Measurements from ENCODE around the gene ATP13A2.
"Not testable (repeated sequence)": the region's sequence is repeated elsewhere in the genome, so short reads cannot be mapped to it uniquely, and the experiment has no call there.

The ATP13A2 gene

DNA sequence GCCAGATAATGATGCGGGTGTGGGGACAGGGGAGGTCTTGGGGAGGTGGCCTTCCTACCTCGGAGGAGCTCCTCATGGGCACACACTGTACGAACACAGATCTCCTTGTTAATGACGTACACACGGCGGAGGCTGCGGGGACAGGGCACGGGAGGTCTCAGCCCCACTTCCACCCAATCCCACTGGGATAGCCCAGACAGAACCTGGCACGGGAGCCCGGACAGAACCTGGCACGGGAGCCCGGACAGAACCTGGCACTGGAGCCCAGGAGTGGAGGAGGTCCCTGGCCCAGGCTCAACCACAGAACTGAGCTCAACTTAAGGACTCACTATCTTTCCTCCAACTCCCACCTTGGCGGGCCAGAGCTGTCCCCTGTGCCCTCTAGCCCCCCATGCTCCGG, 36.5 kb downstream of the ATP13A2 start:
- intact Hi-C loops (cut with micrococcal nuclease) = no loop called here
- Mint-ChIP-seq H3K4me1 (ENCODE audit: low read depth) (peaks cover 6% of the 10 kb centered on the region), H3K9me3 (no peaks in the 10 kb centered on the region), H3K36me3 (ENCODE audit: low read depth) (peaks cover 13% of the 10 kb centered on the region), H3K4me3 (no peak overlapping the region), H3K27ac (no peak overlapping the region), H3K27me3 (peaks cover 25% of the 10 kb centered on the region)

- H3K27ac Mint-ChIP-seq = no peak overlapping the region
- H3K4me3 Mint-ChIP-seq = no peak overlapping the region
- H3K36me3 Mint-ChIP-seq (ENCODE audit: low read depth) = peaks cover 30% of the 10 kb centered on the region
- intact Hi-C loops (cut with micrococcal nuclease) = no loop called here
- H3K9me3 Mint-ChIP-seq = no peaks in the 10 kb centered on the region
- H3K4me1 Mint-ChIP-seq (ENCODE audit: low read depth) = no peaks in the 10 kb centered on the region
- H3K27me3 Mint-ChIP-seq = peaks cover 5% of the 10 kb centered on the region
Observed at GRCh38 chr1:16973215-16973614, 38.5 kb downstream of the ATP13A2 start.

- H3K36me3 Mint-ChIP-seq (ENCODE audit: low read depth) = peaks cover 36% of the 10 kb centered on the region
- intact Hi-C loops (cut with micrococcal nuclease) = no loop called here
- no peaks in the 10 kb centered on the region for H3K9me3 Mint-ChIP-seq
- no peak overlapping the region for H3K4me3 Mint-ChIP-seq
- no peaks in the 10 kb centered on the region for H3K4me1 Mint-ChIP-seq (ENCODE audit: low read depth)
- H3K27ac Mint-ChIP-seq = no peak overlapping the region
- H3K27me3 Mint-ChIP-seq = no peaks in the 10 kb centered on the region
Observed at GRCh38 chr1:16972189-16972895, 39.4 kb downstream of the ATP13A2 start.

DNA sequence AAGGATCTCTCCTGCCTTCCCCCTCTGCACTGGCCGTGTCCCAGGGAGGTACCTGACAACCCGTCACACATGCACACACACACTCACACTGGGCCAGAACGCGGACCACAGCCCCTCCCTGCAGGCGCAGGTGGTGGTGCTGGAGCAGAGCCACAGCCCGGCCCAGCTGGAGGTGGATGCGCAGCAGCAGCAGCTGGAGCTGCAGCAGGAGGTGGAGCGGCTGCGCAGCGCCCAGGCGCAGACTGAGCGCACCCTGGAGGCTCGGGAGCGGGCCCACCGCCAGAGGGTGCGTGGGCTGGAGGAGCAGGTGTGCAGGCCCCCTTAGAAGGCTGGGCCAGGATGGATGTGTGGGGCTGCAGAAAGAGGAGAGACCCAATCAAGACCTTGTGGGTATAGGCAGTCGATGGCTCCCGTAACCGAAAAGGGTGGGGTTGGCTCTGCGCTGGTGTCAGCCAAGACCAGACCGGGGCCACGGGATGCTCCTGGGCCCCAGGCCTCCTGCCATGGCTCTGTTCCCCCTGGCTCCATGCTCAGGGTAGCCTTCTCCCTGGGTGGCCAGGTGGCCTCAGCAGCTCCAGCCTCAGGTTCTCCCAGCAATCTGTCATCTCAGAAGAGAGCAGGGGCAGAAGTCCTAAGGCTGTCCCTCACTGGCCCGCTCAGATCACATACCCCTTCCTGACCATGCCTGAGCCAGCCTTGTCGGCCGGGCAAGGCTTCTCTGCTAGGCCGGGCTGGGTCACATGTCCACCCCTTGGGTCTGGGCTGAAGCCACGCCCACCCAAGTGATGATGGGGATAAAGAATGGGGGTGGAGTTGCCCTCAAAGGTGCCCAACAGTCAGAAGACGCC, 40.2 kb downstream of the ATP13A2 start:
- Mint-ChIP-seq H3K36me3 (ENCODE audit: low read depth) (peaks cover 43% of the 10 kb centered on the region), H3K9me3 (no peaks in the 10 kb centered on the region), H3K27me3 (no peaks in the 10 kb centered on the region), H3K4me3 (no peak overlapping the region), H3K4me1 (ENCODE audit: low read depth) (no peaks in the 10 kb centered on the region), H3K27ac (no peak overlapping the region)
- intact Hi-C loops (cut with micrococcal nuclease) = no loop called here

DNA sequence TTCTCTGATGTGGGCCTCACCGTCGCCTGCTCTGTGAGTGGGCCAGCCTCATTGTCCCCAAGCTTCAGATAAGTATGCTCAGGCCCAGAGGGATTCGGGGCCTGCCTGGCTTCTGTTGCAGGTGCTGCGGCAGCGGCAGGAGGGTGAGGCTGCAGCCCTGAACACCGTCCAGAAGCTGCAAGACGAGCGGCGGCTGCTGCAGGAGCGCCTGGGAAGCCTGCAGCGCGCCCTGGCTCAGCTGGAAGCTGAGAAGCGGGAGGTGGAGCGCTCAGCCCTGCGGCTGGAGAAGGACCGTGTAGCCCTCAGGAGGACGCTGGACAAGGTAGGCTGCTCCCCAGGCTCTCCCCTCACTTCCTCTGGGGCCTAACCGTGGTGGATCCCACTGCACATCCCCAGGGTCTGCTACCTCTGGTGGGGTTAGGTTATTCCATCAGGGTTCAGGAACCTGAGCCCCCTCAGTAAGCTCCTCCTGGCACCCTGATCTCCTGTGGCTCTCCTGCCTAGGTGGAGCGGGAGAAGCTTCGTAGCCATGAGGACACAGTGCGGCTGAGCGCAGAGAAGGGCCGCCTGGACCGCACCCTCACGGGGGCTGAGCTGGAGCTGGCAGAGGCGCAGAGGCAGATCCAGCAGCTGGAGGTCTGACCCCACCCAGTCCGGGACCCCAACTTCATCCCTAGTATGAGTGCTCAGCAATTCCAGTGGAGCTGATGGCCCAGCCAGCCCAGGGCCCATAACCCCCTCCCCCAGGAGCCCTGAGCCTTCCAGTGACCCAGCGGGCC, 41.4 kb downstream of the ATP13A2 start:
- Mint-ChIP-seq H3K9me3 (no peaks in the 10 kb centered on the region), H3K27ac (no peak overlapping the region), H3K36me3 (ENCODE audit: low read depth) (peaks cover 55% of the 10 kb centered on the region), H3K4me1 (ENCODE audit: low read depth) (no peaks in the 10 kb centered on the region), H3K4me3 (no peak overlapping the region), H3K27me3 (no peaks in the 10 kb centered on the region)
- intact Hi-C loops (cut with micrococcal nuclease) = no loop called here

- intact Hi-C loops (cut with micrococcal nuclease) = no loop called here
- no peak overlapping the region for H3K4me3 Mint-ChIP-seq
- no peaks in the 10 kb centered on the region for H3K9me3 Mint-ChIP-seq
- H3K27me3 Mint-ChIP-seq = no peaks in the 10 kb centered on the region
- no peaks in the 10 kb centered on the region for H3K4me1 Mint-ChIP-seq (ENCODE audit: low read depth)
- no peak overlapping the region for H3K27ac Mint-ChIP-seq
- H3K36me3 Mint-ChIP-seq (ENCODE audit: low read depth) = peaks cover 62% of the 10 kb centered on the region
Observed at GRCh38 chr1:16969651-16970050, 42.1 kb downstream of the ATP13A2 start.

DNA sequence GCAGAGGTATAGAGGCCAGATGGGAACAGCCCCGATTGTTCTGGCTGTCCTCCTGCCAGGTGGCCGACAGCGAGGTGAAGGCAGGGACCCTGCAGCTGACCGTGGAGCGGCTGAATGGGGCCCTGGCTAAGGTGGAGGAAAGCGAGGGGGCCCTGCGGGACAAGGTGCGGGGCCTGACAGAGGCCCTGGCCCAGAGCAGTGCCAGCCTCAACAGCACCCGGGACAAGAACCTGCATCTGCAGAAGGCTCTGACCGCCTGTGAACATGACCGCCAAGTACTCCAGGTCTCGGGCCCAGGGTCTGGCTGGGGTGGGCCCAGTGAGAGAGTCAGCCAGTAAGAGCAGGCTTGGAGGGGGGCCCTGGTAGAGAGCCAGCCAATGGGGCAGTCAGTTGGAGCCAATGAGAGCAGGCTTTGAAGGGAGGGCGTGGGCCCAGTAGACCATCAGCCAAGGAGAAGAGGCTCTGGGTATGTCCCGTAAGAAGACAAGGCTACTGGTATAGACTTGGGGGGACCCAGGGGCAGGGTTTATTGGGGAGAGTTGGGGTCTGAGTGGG, 42.6 kb downstream of the ATP13A2 start:
- Mint-ChIP-seq H3K4me1 (ENCODE audit: low read depth) (no peaks in the 10 kb centered on the region), H3K9me3 (no peaks in the 10 kb centered on the region), H3K27me3 (no peaks in the 10 kb centered on the region), H3K4me3 (no peak overlapping the region), H3K36me3 (ENCODE audit: low read depth) (peaks cover 62% of the 10 kb centered on the region), H3K27ac (no peak overlapping the region)
- intact Hi-C loops (cut with micrococcal nuclease) = no loop called here

DNA sequence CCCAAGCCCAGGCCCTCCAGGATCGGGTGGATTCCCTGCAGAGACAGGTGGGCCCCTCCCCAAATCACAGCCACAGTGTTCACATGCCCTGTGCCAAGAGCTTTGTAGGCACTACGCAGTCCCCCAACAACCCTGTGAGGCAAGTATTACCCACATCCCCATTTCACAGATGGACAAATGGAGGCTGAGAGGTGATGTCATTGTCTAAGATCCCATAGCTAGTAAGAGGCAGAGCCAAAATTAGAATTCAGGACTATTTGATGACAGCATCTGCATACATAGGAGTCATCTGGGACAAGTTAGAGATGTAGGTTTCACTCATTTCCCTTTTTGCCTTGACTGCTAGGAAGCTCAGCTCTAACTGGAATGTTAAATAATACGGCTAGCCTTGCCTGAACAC, 43.4 kb downstream of the ATP13A2 start:
- no peaks in the 10 kb centered on the region for H3K4me1 Mint-ChIP-seq (ENCODE audit: low read depth)

DNA sequence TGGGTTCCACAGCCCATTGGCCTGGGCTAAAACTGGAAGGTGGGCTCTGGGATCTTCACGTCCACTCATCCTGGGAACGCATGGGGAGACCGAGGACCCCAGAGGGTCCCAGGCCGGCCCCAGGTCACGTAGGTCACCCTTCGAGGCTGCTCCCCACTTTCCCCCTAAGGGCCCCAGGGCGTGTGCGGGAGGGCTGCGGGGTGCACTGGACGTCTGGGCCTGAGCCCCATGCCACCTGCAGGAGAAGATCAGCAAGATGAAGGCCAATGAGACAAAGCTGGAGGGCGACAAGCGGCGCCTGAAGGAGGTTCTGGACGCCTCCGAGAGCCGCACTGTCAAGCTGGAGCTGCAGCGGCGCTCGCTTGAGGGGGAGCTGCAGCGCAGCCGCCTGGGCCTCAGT, 43.8 kb downstream of the ATP13A2 start:
- no peak overlapping the region for H3K4me3 Mint-ChIP-seq
- H3K9me3 Mint-ChIP-seq = no peaks in the 10 kb centered on the region
- no peaks in the 10 kb centered on the region for H3K4me1 Mint-ChIP-seq (ENCODE audit: low read depth)
- H3K27ac Mint-ChIP-seq = no peak overlapping the region
- H3K36me3 Mint-ChIP-seq (ENCODE audit: low read depth) = peaks cover 66% of the 10 kb centered on the region
- intact Hi-C loops (cut with micrococcal nuclease) = no loop called here
- no peaks in the 10 kb centered on the region for H3K27me3 Mint-ChIP-seq

More for the DNA sequence above, 43.4 kb downstream of the ATP13A2 start:
- no peak overlapping the region for H3K27ac Mint-ChIP-seq
- H3K9me3 Mint-ChIP-seq = no peaks in the 10 kb centered on the region
- H3K36me3 Mint-ChIP-seq (ENCODE audit: low read depth) = peaks cover 62% of the 10 kb centered on the region
- H3K27me3 Mint-ChIP-seq = no peaks in the 10 kb centered on the region
- H3K4me3 Mint-ChIP-seq = no peak overlapping the region
- intact Hi-C loops (cut with micrococcal nuclease) = no loop called here

DNA sequence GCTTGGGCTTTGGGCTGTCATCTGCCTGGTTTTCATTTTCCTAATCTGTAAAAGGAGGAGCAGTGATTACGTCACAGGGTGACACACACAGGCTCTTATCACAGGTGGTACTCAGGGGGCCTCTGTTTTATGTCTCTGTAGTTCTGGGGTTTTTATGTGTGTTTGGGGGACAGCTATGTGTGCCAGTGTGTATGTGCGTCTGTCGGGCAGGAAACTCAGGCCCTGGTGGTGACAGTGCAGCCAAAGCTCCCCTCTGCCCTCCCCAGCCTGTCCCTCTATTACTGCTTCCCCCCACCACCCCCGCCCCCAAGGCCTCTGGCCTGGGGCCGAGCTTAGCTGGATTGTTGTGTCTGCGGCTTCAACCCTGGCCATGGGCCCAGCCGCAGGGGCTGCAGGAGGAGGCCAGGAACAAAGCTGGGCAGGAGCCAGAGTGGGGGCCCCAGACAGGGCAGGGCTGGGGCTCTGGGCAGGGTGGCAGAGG, 44.6 kb downstream of the ATP13A2 start:
- Mint-ChIP-seq H3K9me3 (no peaks in the 10 kb centered on the region), H3K27me3 (no peaks in the 10 kb centered on the region), H3K4me1 (ENCODE audit: low read depth) (no peaks in the 10 kb centered on the region), H3K4me3 (no peak overlapping the region), H3K27ac (no peak overlapping the region), H3K36me3 (ENCODE audit: low read depth) (peaks cover 68% of the 10 kb centered on the region)
- intact Hi-C loops (cut with micrococcal nuclease) = no loop called here

GRCh38 chr1:16966282-16966681, 45.4 kb downstream of the ATP13A2 start:
- H3K27me3 Mint-ChIP-seq = peaks cover 2% of the 10 kb centered on the region
- H3K27ac Mint-ChIP-seq = no peak overlapping the region
- H3K9me3 Mint-ChIP-seq = no peaks in the 10 kb centered on the region
- intact Hi-C loops (cut with micrococcal nuclease) = no loop called here
- no peak overlapping the region for H3K4me3 Mint-ChIP-seq
- H3K36me3 Mint-ChIP-seq (ENCODE audit: low read depth) = peaks cover 66% of the 10 kb centered on the region
- peaks cover 6% of the 10 kb centered on the region for H3K4me1 Mint-ChIP-seq (ENCODE audit: low read depth)

DNA sequence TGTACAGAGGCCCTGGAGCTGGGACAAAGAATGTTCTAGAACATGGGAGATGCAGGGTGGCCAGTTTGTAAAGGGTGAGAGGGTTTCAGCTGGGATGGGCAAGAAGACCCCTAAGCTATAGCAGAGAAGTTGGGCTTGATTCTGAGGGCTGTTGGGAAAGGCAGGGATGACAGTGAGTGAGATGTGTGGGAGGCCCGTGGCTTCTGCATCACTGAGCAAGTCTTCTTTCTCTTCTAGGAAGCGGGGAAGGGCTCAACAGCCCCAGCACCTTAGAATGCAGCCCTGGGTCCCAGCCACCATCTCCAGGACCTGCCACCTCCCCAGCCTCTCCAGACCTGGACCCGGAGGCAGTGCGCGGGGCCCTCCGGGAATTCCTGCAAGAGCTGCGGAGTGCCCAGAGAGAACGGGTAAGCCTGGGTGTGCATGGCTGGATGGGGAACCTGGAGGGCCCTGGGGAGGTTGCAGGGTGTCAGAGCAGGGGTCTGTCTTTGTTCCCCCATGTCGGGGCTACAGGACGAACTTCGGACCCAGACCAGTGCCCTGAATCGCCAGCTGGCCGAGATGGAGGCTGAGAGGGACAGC, 46.2 kb downstream of the ATP13A2 start:
- peaks cover 8% of the 10 kb centered on the region for H3K4me1 Mint-ChIP-seq (ENCODE audit: low read depth)
- H3K9me3 Mint-ChIP-seq = no peaks in the 10 kb centered on the region
- intact Hi-C loops (cut with micrococcal nuclease) = no loop called here
- H3K4me3 Mint-ChIP-seq = no peak overlapping the region
- H3K27me3 Mint-ChIP-seq = peaks cover 2% of the 10 kb centered on the region
- no peak overlapping the region for H3K27ac Mint-ChIP-seq
- H3K36me3 Mint-ChIP-seq (ENCODE audit: low read depth) = peaks cover 59% of the 10 kb centered on the region

- H3K4me3 Mint-ChIP-seq; intact Hi-C loops (cut with micrococcal nuclease); H3K27ac Mint-ChIP-seq; H3K27me3 Mint-ChIP-seq; H3K9me3 Mint-ChIP-seq; H3K4me1 Mint-ChIP-seq (ENCODE audit: low read depth): not testable (repeated sequence)
- peaks cover 46% of the 10 kb centered on the region for H3K36me3 Mint-ChIP-seq (ENCODE audit: low read depth)
Observed at GRCh38 chr1:16964169-16964568, 47.6 kb downstream of the ATP13A2 start.
